GM11168 (cell line): ENCODE measurements around the gene RAB8A.

Experiments
- in situ Hi-C: fragments of 300-500 bp; cut with MboI; formaldehyde crosslinking; loops from one replicate; pipeline ENCODE4 v1.12.0; 2022; ENCODE audit warnings: low sequenced_read_pairs; ENCODE audit not compliant: unreplicated experiment

RAB8A gene

DNA sequence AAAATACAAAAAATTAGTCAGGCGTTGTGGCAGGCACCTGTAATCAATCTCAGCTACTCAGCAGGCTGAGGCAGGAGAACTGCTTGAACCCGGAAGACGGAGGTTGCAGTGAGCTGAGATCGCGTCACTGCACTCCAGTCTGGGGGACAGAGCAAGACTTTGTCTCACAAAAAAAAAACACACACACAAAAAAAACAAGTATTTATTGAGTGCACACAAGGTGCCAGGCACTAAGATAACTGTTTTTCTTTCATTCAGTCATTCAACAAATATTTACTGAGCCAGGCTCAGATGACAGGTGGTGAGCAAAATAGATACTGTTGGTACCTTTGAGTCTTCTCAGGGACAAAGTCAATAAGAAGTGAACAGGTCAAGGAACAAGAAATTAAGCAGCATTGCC, 55.4 kb downstream of the RAB8A start:
- in situ Hi-C loops = no loop called here

DNA sequence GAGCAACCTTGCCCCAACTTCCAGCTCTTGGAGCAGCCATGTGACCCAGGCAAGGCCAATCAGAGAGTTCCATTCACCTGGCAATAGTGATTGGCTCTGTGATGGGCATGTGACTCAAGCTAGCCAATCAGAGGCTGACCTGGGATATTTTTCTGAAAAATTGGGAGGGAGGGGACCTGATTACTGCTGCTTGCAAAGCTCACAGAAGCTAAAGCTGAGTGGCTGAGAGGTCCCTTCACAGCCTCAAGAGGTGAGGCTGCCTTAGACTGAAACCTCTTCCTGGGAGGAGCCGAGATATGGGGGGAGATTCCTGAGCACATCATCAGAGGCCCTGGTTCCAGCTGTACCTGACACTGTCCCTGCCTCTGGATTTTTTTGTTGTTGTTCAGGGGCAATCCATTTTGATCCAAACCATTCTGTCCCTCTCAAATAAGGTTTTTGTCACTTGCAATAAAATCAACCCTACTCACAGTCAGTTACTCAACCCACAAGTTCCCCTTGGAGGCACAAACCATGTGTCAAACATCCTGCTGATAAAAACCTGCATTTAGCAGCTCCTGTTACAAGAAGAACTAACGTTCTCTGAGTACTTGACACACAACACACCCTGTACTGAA, 56.9 kb downstream of the RAB8A start:
- in situ Hi-C loops = no loop called here

- in situ Hi-C loops = no loop called here
These were observed 58.4 kb downstream of the RAB8A start for GRCh38 chr19:16170134-16170533.

DNA sequence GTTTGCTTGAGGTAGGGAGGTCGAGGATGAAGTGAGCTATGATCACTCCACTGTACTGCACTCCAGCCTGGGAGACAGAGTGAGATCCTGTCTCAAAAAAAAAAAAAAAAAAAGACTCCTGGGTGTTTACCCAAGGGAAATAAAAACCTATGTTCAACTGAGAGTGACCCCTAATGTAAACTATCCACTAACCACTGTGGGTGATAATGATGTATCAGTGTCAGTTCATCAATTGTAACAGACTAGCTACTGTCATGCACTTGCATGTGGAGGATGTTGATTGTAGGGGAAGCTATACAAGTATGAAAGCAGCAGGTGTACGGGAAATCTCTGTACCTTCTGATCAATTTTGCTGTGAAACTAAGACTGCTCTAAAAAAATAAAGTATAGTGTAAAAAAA, 64.3 kb downstream of the RAB8A start:
- in situ Hi-C loops = loop anchor here (25.0 kb wide), 1 partner anchor 539 kb away; the partner anchor contains the start of gene CYP4F3

DNA sequence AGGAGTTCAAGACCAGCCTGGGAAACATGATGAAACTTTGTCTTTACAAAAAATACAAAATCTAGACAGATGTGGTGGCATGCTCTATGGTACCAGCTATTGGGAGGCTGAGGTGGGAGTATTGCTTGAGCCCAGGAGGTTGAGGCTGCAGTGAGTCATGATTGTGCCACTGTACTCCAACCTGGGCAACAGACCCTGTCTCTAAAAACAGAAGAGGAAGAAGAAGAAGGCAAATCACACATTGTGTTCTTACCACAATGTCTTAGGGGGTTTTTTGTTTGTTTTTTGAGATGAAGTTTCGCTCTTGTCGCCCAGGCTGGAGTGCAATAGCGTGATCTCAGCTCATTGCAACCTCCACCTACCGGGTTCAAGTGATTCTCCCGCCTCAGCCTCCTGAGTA, 67.2 kb downstream of the RAB8A start:
- in situ Hi-C loops = loop anchor here (25.0 kb wide), 1 partner anchor 542 kb away; the partner anchor contains the start of gene CYP4F3

DNA sequence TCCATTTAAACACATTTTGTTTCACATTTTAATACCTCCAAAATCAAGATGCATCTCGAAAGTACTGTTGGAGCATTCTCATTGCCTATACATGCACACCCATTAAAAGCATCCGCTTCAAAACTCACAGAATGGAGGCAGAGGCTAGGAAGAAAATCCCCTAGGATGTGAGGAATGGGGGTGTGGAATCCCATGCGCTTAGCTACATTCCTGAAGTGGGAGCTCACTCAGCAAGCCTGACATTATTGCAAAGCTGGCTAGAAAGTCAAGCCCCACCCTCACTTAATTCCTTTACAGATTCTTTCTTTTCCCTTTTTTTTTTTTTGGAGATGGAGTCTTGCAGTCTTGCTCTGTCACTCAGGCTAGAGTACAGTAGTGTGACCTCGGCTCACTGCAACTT, 68.9 kb downstream of the RAB8A start:
- in situ Hi-C loops = loop anchor here (5.0 to 25.0 kb wide), 2 partner anchors 48 to 543 kb away; partner anchors contain the start of gene CYP4F3
